AG04449 (cell line): Measurements from ENCODE around the gene FAM217B.

Source experiments
- CTCF ChIA-PET: fragments of 350-600 bp; formaldehyde crosslinking; extraction: SDS; loops from one replicate; lab custom pipeline; 2021; ENCODE audit warnings: antibody characterized with exemption; lab: Yijun Ruan, JAX
- POLR2A ChIA-PET: fragments of 400-600, 350-600 bp; formaldehyde crosslinking; extraction: SDS; loops from one replicate; lab custom pipeline; 2020; ENCODE audit warnings: antibody characterized with exemption, inconsistent platforms; lab: Yijun Ruan, JAX
- DNase-seq: peaks from one replicate; pipeline ENCODE4 v3.0.0-alpha.2; 2010; ENCODE audit warnings: low read depth, low spot score
- H3K4me3 ChIP-seq: 2 replicates; pipeline ENCODE4 v1.5.1; 2011; ENCODE audit warnings: low read depth, mild to moderate bottlenecking, control low read depth, low read length
- CTCF ChIP-seq: IDR thresholded peaks from one replicate; pipeline ENCODE4 v1.5.1; 2011; ENCODE audit warnings: mild to moderate bottlenecking, moderate library complexity, low read length, control low read depth, inconsistent platforms; ENCODE audit not compliant: insufficient read depth; ENCODE audit errors: missing control alignments

The FAM217B gene

GRCh38 chr20:59940129-59940955 is at the start of gene FAM217B, which contains the start of gene PPP1R3D:
TSS of gene FAM217B (plus strand) at chr20:59940389. CDS start at chr20:59943944, 3,555 bp downstream.
TSS of gene PPP1R3D (minus strand) at chr20:59940305. CDS start at chr20:59939931, 374 bp downstream.
- TF ChIP-seq CTCF, result peak; percentile 29
- H3K4me3 ChIP-seq, result peak within 1 kb of the TSS; percentile 77
- ChIA-PET CTCF (interaction anchor here (1.0 to 2.3 kb wide), 10 partner anchors 9 to 1322 kb away, joined by 3 to 13 read pairs (median 4); no protein-coding TSS in a partner anchor), POLR2A (interaction anchor here (1.0 to 1.5 kb wide), 2 partner anchors 177 to 1246 kb away, joined by 3 to 5 read pairs; no protein-coding TSS in a partner anchor)
- DNase-seq, result peak; percentile 90

- H3K4me3 ChIP-seq, result no peak overlapping the region
- TF ChIP-seq CTCF, result no peak
- CTCF ChIA-PET, result no interaction called here
- POLR2A ChIA-PET, result no interaction called here
- no peak for DNase-seq
Observed at GRCh38 chr20:59891581-59891980, 48.6 kb upstream of the FAM217B start.

GRCh38 chr20:59895908-59896307 is 44.3 kb upstream of the FAM217B start:
- POLR2A ChIA-PET, result no interaction called here
- no peak for TF ChIP-seq CTCF
- no peak overlapping the region for H3K4me3 ChIP-seq
- DNase-seq, result no peak
- CTCF ChIA-PET, result interaction anchor here (0.8 kb wide), 1 partner anchor 38 kb away, joined by 3 read pairs; the partner anchor contains the start of gene SYCP2

GRCh38 chr20:59902470-59902869 is 37.7 kb upstream of the FAM217B start:
- no peak overlapping the region for H3K4me3 ChIP-seq
- CTCF ChIA-PET, result no interaction called here
- no peak for DNase-seq
- TF ChIP-seq CTCF, result no peak
- POLR2A ChIA-PET, result no interaction called here

GRCh38 chr20:59903621-59904020 is 36.6 kb upstream of the FAM217B start:
- no peak overlapping the region for H3K4me3 ChIP-seq
- ChIA-PET CTCF (no interaction called here), POLR2A (no interaction called here)
- no peak for DNase-seq
- TF ChIP-seq CTCF, result no peak

- CTCF ChIA-PET, result no interaction called here
- H3K4me3 ChIP-seq, result no peak overlapping the region
- DNase-seq, result no peak
- no peak for TF ChIP-seq CTCF
- POLR2A ChIA-PET, result no interaction called here
Observed at GRCh38 chr20:59908855-59909254, 31.3 kb upstream of the FAM217B start.
